ENCODE data around the gene PRSS35. TPM values are rescaled to one million over a fixed set of nuclear protein-coding genes. Genes with fewer than 3 reads are reported as not detected.
A peak's percentile ranks its signal among the peaks of the same experiment; 100 is the strongest.
"Not testable (repeated sequence)": the region's sequence is repeated elsewhere in the genome, so short reads cannot be mapped to it uniquely, and the experiment has no call there.

Gene PRSS35
- total RNA-seq, 1 experiment from 2014 or later = 6.7 TPM

DNA sequence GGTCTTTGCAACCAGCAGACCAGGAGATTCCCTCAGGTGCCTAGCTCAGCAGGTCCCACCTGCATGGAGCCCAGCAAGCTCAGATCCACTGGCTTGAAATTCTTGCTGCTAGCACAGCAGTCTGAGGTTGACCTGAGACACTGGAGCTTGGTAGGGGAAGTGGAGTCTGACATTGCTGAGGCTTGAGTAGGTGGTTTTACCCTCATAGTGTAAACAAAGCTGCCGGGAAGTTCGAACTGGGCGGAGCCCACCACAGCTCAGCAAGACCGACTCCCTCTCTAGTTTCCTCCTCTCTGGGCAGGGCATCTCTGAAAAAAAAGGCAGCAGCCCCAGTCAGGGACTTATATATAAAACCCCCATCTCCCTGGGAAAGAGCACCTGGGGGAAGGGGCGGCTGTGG lies 34.3 kb downstream of the PRSS35 start:
- Mint-ChIP-seq H3K36me3 (no peaks in the 10 kb centered on the region), H3K9me3 (peaks cover 24% of the 10 kb centered on the region), H3K4me3 (no peak overlapping the region), H3K27ac (no peak overlapping the region), H3K27me3 (ENCODE audit: low read depth) (no peaks in the 10 kb centered on the region; the same call in 1 of the 2 replicates), H3K4me1 (peaks cover 6% of the 10 kb centered on the region)
- POLR2A ChIA-PET = no interaction called here
- CTCF ChIA-PET = interaction anchor here (1.6 kb wide), 1 partner anchor 11 kb away, joined by 16 read pairs; no protein-coding TSS in a partner anchor
- TF ChIP-seq, protein P1, sequence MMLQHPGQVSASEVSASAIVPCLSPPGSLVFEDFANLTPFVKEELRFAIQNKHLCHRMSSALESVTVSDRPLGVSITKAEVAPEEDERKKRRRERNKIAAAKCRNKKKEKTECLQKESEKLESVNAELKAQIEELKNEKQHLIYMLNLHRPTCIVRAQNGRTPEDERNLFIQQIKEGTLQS (CRISPR knock-in tag; conservative IDR thresholded peaks at IDR 0.05) = no peak
- TF ChIP-seq ZNF219 (CRISPR knock-in tag; IDR thresholded peaks at IDR 0.05; ENCODE audit: borderline replicate concordance) (no peak), ZNF138 (CRISPR knock-in tag; conservative IDR thresholded peaks at IDR 0.05) (no peak), SMAD4 (CRISPR knock-in tag; IDR thresholded peaks at IDR 0.05) (no peak), MYBL2 (CRISPR knock-in tag; IDR thresholded peaks at IDR 0.05) (no peak), ZMAT4 (CRISPR knock-in tag; IDR thresholded peaks at IDR 0.05) (no peak), ZNF416 (CRISPR knock-in tag; IDR thresholded peaks at IDR 0.05) (no peak), ZNF671 (CRISPR knock-in tag; IDR thresholded peaks at IDR 0.05) (no peak), PRDM15 (CRISPR knock-in tag; IDR thresholded peaks at IDR 0.05) (no peak)
- TF ChIP-seq, protein P2, sequence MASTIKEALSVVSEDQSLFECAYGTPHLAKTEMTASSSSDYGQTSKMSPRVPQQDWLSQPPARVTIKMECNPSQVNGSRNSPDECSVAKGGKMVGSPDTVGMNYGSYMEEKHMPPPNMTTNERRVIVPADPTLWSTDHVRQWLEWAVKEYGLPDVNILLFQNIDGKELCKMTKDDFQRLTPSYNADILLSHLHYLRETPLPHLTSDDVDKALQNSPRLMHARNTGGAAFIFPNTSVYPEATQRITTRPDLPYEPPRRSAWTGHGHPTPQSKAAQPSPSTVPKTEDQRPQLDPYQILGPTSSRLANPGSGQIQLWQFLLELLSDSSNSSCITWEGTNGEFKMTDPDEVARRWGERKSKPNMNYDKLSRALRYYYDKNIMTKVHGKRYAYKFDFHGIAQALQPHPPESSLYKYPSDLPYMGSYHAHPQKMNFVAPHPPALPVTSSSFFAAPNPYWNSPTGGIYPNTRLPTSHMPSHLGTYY (CRISPR knock-in tag; IDR thresholded peaks at IDR 0.05) = no peak
- TF ChIP-seq, protein P3, sequence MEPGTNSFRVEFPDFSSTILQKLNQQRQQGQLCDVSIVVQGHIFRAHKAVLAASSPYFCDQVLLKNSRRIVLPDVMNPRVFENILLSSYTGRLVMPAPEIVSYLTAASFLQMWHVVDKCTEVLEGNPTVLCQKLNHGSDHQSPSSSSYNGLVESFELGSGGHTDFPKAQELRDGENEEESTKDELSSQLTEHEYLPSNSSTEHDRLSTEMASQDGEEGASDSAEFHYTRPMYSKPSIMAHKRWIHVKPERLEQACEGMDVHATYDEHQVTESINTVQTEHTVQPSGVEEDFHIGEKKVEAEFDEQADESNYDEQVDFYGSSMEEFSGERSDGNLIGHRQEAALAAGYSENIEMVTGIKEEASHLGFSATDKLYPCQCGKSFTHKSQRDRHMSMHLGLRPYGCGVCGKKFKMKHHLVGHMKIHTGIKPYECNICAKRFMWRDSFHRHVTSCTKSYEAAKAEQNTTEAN (CRISPR knock-in tag; IDR thresholded peaks at IDR 0.05) = no peak
- ATAC-seq (peak; percentile 43; the same call in 1 of the 2 replicates), DNase-seq (ENCODE audit: low spot score) (no peak)

GRCh38 chr6:83550482-83550881 lies 38.1 kb downstream of the PRSS35 start:
- POLR2A ChIA-PET; ATAC-seq; H3K36me3 Mint-ChIP-seq; DNase-seq (ENCODE audit: low spot score); H3K27ac Mint-ChIP-seq; H3K27me3 Mint-ChIP-seq (ENCODE audit: low read depth); H3K4me3 Mint-ChIP-seq; CTCF ChIA-PET; H3K4me1 Mint-ChIP-seq: not testable (repeated sequence)
- H3K9me3 Mint-ChIP-seq = peaks cover 14% of the 10 kb centered on the region; the same call in 1 of the 2 replicates

DNA sequence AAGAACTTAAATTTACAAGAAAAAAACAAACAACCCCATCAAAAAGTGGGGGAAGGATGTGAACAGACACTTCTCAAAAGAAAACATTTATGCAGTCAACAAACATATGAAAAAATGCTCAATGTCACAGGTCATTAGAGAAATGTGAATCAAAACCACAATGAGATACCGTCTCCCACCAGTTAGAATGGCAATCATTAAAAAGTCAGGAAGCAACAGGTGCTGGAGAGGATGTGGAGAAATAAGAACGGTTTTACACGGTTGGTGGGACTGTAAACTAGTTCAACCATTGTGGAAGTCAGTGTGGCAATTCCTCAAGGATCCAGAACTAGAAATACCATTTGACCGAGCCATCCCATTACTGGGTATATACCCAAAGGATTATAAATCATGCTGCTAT lies 39.4 kb downstream of the PRSS35 start:
- H3K9me3 Mint-ChIP-seq = peaks cover 14% of the 10 kb centered on the region; the same call in 1 of the 2 replicates
- H3K27me3 Mint-ChIP-seq (ENCODE audit: low read depth); POLR2A ChIA-PET: not testable (repeated sequence)

DNA sequence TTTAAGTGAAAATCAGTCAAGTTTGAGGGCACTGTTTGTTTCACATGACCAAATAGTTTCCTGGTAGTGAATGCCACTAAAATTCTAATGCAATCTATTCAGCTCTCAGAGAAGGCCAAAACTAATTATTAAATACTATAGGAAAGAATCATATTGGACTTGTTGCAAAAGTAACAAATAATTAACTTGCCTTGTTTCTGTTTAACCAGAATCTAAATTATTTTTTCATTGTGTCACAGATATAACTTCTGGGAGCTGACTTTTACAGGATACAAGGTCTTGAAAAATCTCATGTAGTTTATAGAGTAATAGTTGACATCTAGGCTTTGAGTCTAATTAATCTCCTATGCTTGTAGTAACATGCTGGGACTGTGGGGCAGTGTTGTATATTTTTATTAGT lies 44.5 kb downstream of the PRSS35 start:
- no peak overlapping the region for H3K27ac Mint-ChIP-seq
- no peaks in the 10 kb centered on the region for H3K27me3 Mint-ChIP-seq (ENCODE audit: low read depth)
- H3K4me3 Mint-ChIP-seq = no peak overlapping the region
- DNase-seq (ENCODE audit: low spot score) = no peak
- H3K36me3 Mint-ChIP-seq = no peaks in the 10 kb centered on the region
- no peak for ATAC-seq
- CTCF ChIA-PET = no interaction called here
- POLR2A ChIA-PET = no interaction called here
- peaks cover 14% of the 10 kb centered on the region; the same call in 1 of the 2 replicates for H3K4me1 Mint-ChIP-seq
- no peaks in the 10 kb centered on the region for H3K9me3 Mint-ChIP-seq
- TF ChIP-seq CREM (CRISPR knock-in tag; IDR thresholded peaks at IDR 0.05) (no peak), SMAD4 (CRISPR knock-in tag; IDR thresholded peaks at IDR 0.05) (no peak), CDX4 (CRISPR knock-in tag; IDR thresholded peaks at IDR 0.05; ENCODE audit: borderline replicate concordance) (no peak), GRHL2 (CRISPR knock-in tag; IDR thresholded peaks at IDR 0.05; ENCODE audit: insufficient replicate concordance, severe bottlenecking) (no peak)
- TF ChIP-seq, protein P4, sequence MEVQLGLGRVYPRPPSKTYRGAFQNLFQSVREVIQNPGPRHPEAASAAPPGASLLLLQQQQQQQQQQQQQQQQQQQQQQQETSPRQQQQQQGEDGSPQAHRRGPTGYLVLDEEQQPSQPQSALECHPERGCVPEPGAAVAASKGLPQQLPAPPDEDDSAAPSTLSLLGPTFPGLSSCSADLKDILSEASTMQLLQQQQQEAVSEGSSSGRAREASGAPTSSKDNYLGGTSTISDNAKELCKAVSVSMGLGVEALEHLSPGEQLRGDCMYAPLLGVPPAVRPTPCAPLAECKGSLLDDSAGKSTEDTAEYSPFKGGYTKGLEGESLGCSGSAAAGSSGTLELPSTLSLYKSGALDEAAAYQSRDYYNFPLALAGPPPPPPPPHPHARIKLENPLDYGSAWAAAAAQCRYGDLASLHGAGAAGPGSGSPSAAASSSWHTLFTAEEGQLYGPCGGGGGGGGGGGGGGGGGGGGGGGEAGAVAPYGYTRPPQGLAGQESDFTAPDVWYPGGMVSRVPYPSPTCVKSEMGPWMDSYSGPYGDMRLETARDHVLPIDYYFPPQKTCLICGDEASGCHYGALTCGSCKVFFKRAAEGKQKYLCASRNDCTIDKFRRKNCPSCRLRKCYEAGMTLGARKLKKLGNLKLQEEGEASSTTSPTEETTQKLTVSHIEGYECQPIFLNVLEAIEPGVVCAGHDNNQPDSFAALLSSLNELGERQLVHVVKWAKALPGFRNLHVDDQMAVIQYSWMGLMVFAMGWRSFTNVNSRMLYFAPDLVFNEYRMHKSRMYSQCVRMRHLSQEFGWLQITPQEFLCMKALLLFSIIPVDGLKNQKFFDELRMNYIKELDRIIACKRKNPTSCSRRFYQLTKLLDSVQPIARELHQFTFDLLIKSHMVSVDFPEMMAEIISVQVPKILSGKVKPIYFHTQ (CRISPR knock-in tag; IDR thresholded peaks at IDR 0.05) = no peak
- TF ChIP-seq, protein P5, sequence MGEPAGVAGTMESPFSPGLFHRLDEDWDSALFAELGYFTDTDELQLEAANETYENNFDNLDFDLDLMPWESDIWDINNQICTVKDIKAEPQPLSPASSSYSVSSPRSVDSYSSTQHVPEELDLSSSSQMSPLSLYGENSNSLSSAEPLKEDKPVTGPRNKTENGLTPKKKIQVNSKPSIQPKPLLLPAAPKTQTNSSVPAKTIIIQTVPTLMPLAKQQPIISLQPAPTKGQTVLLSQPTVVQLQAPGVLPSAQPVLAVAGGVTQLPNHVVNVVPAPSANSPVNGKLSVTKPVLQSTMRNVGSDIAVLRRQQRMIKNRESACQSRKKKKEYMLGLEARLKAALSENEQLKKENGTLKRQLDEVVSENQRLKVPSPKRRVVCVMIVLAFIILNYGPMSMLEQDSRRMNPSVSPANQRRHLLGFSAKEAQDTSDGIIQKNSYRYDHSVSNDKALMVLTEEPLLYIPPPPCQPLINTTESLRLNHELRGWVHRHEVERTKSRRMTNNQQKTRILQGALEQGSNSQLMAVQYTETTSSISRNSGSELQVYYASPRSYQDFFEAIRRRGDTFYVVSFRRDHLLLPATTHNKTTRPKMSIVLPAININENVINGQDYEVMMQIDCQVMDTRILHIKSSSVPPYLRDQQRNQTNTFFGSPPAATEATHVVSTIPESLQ (CRISPR knock-in tag; IDR thresholded peaks at IDR 0.05) = no peak

More for the DNA sequence above, 39.4 kb downstream of the PRSS35 start:
- DNase-seq (ENCODE audit: low spot score); ATAC-seq; H3K4me1 Mint-ChIP-seq; H3K4me3 Mint-ChIP-seq; CTCF ChIA-PET; H3K36me3 Mint-ChIP-seq; H3K27ac Mint-ChIP-seq: not testable (repeated sequence)
